DMS153 treated with DMSO at 0.1 percent for 48 hours (cell line): Measurements from ENCODE around the gene RPL15.

ENCODE experiments used
- DNase-seq: peaks from one replicate; lab custom pipeline; 2025; ENCODE audit not compliant: unreplicated experiment; lab: John Stamatoyannopoulos, UW

Gene RPL15

GRCh38 chr3:23959135-23959900 is 42.4 kb downstream of the RPL15 start:
- no peak for DNase-seq

GRCh38 chr3:23960649-23961048 is 43.7 kb downstream of the RPL15 start:
- no peak for DNase-seq

DNA sequence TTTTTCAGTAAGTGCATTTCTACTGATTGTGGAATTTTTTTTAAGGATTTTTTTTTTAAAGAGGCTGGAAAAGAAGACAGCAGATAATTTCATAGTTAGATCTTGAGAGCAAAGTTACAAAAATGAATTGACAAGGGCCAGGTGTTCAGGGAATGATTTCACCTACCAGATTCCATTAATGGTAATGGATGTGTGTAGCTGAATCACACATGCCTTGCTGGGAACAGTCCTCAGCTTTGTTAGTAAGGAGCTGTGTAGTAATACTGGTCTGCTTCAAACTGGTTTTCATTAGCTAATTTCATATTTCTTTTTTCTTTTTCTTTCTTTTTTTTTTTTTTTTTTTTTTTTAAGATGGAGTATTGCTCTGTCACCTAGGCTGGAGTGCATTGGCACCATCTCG is 44.1 kb downstream of the RPL15 start:
- no peak for DNase-seq

DNA sequence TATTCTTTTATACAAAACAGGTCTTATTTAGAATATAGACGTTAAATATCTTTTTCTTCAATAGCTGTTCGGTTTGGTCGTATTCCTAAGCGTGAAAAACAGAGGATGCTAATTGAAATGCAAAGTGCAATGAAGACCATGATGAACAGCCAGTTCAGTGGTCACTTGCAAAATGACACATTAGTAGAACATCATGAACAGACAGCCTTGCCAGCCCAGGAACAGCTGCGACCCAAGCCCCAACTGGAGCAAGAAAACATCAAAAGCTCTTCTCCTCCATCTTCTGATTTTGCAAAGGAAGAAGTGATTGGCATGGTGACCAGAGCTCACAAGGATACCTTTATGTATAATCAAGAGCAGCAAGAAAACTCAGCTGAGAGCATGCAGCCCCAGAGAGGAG is 45.0 kb downstream of the RPL15 start:
- no peak for DNase-seq

GRCh38 chr3:23964537-23965235 is 47.8 kb downstream of the RPL15 start:
- no peak for DNase-seq

GRCh38 chr3:23966328-23966727 is 49.4 kb downstream of the RPL15 start:
- DNase-seq = no peak

- DNase-seq = no peak
Observed at GRCh38 chr3:23968463-23969184, 51.7 kb downstream of the RPL15 start.

GRCh38 chr3:23969393-23969792 is 52.5 kb downstream of the RPL15 start:
- DNase-seq = no peak
